GM19238 (cell line): Measurements from ENCODE around the gene HARBI1.
"Not testable (repeated sequence)": the region's sequence is repeated elsewhere in the genome, so short reads cannot be mapped to it uniquely, and the experiment has no call there.

Experiments
- DNase-seq: peaks from one replicate; pipeline ENCODE4 v3.0.0; 2011; ENCODE audit warnings: low spot score; ENCODE audit not compliant: insufficient read length

The HARBI1 gene

GRCh38 chr11:46597155-46597554 is 19.9 kb downstream of the HARBI1 start:
- no peak for DNase-seq

- DNase-seq: no peak
Observed at GRCh38 chr11:46594785-46595184, 22.2 kb downstream of the HARBI1 start.

GRCh38 chr11:46594374-46594700 is 22.7 kb downstream of the HARBI1 start:
- no peak for DNase-seq

GRCh38 chr11:46593550-46594373 is 23.3 kb downstream of the HARBI1 start, which contains the start of gene AMBRA1:
TSS of gene AMBRA1 (minus strand) at chr11:46594023. CDS start at chr11:46548380, 45,643 bp downstream.
- peak; percentile 49 for DNase-seq

DNA sequence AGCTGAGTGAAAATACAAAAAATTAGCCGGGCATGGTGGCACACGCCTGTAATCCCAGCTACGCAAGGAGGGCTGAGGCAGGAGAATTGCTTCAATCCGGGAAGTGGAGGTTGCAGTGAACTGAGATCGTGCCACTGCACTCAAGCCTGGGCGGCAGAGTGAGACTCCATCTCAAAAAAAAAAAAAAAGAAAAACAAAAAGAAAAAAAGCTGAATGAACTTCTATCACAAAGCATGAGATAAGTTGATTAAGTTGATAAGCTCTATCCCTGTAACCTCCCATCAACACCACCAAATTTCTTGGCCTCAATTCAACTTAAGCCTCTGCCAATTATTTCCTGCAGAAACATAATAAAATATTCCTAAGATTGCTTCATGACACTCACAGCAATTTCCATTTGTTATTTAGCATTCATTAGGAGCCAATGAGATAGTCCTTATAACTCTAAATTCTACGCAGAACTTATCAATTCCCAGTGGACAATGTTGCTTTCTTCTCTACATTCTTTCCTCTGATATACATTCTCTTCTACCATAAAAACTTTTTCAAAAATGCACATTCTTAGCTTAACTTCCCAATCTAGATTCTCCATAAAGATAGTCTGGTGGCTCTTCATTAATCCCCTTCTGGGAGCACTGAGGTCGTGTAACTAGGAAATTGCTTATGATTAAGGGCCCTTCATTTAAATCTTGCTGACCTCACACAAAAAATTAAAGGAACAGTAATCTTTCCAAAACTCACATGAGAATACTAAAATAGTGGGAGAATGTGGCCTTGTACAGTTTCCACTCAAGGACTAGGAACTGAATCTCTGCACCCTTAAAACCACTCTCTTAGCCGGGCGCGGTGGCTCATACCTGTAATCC is 26.1 kb downstream of the HARBI1 start:
- no peak for DNase-seq

- DNase-seq: no peak
Observed at GRCh38 chr11:46588915-46589314, 28.1 kb downstream of the HARBI1 start.

DNA sequence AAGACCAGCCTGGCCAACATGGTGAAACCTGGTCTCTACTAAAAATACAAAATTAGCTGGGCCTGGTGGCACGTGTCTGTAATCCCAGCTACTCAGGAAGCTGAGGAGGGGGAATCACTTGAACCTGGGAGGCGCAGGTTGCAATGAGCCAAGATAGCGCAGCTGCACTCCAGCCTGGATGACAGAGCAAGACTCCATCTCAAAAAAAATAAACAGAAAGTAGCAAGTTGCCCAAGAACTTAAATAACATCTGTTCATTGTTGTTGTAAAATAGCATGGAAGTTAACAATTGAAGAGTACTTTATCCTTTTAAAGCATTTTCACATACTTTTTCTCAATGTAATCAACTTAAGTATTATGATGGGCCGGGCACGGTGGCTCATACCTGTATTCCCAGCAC is 28.9 kb downstream of the HARBI1 start:
- DNase-seq: no peak

DNA sequence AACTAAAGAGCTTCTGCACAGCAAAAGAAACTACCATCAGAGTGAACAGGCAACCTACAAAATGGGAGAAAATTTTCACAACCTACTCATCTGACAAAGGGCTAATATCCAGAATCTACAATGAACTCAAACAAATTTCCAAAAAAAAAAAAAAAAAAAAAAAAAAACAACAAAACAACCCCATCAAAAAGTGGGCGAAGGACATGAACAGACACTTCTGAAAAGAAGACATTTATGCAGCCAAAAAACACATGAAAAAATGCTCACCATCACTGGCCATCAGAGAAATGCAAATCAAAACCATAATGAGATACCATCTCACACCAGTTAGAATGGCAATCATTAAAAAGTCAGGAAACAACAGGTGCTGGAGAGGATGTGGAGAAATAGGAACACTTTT is 33.5 kb downstream of the HARBI1 start:
- not testable (repeated sequence) for DNase-seq

GRCh38 chr11:46582588-46582987 is 34.4 kb downstream of the HARBI1 start:
- no peak for DNase-seq

DNA sequence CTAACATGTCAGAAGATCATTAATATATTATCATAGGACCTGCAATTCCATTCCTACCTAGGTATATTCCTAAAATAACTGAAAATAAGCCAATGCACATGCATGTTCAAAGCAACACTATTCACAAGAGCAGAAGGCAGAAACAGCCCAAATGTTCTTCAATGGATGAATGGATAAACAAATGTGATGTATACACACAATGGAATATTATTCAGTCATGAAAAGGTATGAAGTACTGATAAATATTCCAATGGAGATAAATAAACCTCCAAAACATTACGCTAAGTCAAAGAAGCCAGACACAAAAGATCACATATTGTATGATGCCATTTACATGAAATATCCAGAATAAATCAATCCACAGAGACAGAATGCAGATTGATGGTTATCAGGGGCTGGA is 40.0 kb downstream of the HARBI1 start:
- no peak for DNase-seq

- no peak for DNase-seq
Observed at GRCh38 chr11:46574656-46575055, 42.4 kb downstream of the HARBI1 start.

DNA sequence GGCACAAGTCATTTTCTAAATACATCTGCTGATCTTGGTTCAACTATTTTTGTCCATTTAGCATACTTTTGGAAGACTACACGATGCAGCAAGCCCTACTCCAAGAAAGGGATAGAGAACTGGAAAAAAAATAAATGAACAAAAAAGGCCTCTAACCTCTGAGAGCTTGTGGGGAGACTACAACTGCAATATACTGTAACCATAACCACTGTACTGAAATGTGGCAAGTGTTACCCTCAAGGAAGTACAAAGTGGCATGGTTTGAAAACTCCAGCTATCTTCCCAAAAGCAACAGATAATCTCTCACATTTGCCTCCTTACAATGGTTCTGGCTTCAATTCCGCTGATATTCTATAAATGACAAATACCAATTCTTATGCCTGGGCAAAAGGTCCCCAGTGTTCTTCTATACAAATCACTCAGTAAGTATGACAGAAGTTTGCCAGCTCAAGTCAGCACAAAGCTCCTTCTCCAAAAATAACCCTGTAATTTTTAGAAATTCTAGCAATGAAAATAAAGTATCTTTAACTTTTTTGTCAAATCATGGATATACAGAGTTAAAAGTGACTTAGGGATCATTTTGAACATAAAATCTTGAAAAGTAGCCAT is 46.1 kb downstream of the HARBI1 start:
- no peak for DNase-seq

DNA sequence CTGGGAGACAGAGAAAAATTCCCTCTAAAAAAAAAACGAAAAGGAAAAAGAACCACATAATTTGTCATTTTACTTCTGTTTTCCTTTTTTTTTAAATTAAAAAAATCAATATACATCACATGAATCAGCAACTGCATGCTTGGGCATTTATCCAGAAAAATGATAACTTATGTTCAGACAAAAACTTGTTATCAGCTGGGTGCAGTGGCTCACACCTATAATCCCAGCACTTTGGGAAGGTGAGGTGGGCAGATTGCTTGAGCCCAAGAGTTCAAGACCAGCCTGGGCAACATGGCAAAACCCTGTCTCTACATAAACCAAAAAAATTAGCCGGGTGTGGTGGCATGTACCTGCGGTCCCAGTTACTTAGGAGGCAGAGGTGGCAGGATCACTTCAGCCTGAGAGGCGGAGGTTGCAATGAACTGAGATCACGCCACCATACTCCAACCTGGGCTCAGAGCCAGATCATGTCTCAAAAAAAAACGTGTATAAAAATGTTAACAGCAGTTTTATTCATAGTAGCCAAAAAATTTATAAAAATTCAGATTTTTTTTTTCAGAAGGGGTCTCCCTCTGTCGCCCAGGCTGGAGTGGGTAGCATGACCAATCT is 51.7 kb downstream of the HARBI1 start:
- no peak for DNase-seq

- DNase-seq: no peak
Observed at GRCh38 chr11:46564459-46564858, 52.6 kb downstream of the HARBI1 start.

DNA sequence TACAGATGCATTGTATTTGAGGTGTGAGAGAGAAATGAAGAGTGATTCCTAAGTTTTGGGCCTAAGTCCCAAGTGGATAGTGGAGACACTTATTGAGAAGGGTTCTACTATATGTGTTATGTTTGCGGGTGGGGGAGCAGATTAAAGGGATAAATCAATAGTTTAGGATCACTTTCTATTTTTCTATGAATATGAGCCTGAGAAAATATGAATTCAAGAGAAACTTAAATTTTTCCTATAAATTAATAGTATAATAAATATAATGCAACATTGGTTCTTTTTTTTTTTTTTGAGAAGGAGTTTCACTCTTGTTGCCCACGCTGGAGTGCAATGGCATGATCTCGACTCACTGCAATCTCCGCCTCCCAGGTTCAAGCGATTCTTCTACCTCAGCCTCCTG is 54.5 kb downstream of the HARBI1 start:
- DNase-seq: no peak

GRCh38 chr11:46560300-46560991 is 56.6 kb downstream of the HARBI1 start:
- no peak for DNase-seq

DNA sequence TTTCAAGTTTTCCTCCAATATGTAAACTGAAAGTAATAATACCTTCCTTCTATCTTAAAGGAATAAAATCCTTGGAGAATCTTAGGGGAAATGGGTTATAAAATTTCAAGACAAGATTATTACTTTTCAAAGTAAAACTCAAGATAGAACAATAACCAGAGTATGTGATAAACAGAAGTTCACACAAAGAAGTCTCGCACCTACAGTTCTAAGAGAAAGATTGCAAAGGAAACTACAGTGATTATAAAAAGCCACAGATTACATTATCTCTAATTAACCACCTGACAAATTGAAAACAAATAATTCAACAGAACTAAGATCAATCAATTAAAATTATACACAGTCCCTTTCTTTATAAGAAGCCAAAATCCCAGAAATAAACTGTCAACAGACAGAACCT is 57.2 kb downstream of the HARBI1 start:
- DNase-seq: no peak

GRCh38 chr11:46557684-46558151 is 59.3 kb downstream of the HARBI1 start:
- no peak for DNase-seq

GRCh38 chr11:46555267-46556054 is 61.6 kb downstream of the HARBI1 start:
- peak; percentile 19 for DNase-seq
